ENCODE data around the gene INO80E. TPM values are rescaled to one million over a fixed set of nuclear protein-coding genes. Genes with fewer than 3 reads are reported as not detected.

The INO80E gene
- total RNA-seq, 1 experiment from 2014 or later: 89.8 TPM

DNA sequence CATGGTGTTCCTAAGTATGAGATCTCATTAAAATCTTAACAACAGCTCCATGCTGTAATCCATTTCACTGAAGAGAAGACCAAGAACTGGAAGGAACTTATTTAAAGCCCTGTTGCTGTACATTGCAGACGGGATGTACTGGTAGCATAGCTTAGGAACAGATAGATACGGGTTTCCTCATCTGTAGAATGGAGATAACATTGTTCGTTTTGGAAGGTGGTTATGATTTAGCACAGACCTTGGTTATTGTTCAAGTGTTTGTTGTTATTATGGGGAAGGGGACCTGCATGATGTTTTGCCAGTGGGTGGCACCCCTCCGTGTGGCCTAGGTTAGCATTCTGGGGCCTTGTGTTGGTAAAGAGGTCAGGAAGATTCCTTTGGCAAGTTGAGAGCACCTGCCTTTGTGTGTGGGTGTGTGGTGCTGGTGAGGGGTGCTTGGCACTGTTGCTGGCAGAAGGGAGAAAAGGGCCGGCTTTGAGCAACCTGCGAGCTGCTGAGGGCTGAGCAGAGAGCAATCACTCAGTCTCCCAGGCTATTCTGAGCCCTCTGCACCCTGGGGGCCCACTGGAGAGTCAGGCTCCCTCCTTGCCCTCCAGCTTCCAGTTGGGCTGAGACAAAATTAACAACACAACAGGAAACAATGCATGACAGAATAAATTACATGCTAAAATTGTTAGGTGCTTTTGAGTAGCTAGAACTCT, 20.1 kb upstream of the INO80E start (continued):
- TF ChIP-seq, protein P1, sequence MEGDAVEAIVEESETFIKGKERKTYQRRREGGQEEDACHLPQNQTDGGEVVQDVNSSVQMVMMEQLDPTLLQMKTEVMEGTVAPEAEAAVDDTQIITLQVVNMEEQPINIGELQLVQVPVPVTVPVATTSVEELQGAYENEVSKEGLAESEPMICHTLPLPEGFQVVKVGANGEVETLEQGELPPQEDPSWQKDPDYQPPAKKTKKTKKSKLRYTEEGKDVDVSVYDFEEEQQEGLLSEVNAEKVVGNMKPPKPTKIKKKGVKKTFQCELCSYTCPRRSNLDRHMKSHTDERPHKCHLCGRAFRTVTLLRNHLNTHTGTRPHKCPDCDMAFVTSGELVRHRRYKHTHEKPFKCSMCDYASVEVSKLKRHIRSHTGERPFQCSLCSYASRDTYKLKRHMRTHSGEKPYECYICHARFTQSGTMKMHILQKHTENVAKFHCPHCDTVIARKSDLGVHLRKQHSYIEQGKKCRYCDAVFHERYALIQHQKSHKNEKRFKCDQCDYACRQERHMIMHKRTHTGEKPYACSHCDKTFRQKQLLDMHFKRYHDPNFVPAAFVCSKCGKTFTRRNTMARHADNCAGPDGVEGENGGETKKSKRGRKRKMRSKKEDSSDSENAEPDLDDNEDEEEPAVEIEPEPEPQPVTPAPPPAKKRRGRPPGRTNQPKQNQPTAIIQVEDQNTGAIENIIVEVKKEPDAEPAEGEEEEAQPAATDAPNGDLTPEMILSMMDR (IDR thresholded peaks at IDR 0.05 in 2 of 3, conservative IDR thresholded peaks at IDR 0.05 in 1 of 3; ENCODE audit: borderline replicate concordance in 1 of 3, insufficient read depth in 1 of 3, low read depth in 2 of 3, low read length in 2 of 3): no peak
- TF ChIP-seq ZFX (IDR thresholded peaks at IDR 0.05) (no peak), SIN3A (IDR thresholded peaks at IDR 0.05; ENCODE audit: low read depth) (no peak), EGR1 (IDR thresholded peaks at IDR 0.05; ENCODE audit: low read depth) (no peak)

DNA sequence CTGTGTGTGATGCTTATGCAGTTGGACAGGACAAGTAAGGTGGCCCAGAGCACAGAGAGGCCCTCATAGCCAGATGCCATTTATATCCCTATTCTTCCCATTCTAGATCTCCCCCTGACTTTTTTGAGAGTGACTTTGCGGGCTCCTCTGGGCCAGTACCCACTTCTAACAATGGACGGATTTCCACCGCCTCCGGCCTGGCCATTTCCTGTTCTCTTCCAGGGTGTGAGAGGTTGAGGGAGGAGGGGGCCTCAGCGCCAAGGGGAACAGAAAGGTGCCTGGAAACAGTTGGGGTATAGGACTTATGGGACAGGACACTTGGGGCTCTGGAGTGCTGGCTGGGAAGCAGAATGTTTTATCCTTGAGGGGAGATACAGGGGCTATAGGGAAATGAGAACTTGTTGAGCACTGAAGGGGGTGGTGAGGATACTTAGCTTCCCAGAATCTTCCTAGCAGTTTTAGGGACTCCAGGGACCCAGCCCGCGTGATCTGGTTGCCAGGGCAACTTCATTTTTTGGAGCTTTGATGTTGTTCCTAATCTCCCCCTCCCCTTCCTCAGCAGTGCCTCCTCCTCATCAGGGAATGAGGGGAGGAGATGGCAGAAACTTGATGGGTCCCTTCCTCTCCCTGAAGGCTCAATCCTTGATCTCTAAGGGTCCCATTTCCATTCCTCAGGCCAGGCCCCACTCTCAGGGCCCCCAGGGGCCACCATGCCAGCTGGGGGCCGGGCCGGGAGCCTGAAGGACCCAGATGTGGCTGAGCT, 18.8 kb upstream of the INO80E start:
- ChIA-PET CTCF (no interaction called here), POLR2A (interaction anchor here (0.9 kb wide), 1 partner anchor 18 kb away, joined by 3 read pairs; the partner anchor contains the start of gene HIRIP3), RAD21 (ENCODE audit: low non-redundant PET in 1 of 2, low total read pairs in 2 of 2, uncharacterized antibody in 2 of 2, unreplicated experiment in 2 of 2) (no interaction called here)
- no peaks in the 10 kb centered on the region for H4K20me1 ChIP-seq (ENCODE audit: insufficient read depth)
- H3K4me3 ChIP-seq (replicated peaks in 1 of 2; ENCODE audit: low read depth in 1 of 2, low read length in 2 of 2): no peak overlapping the region
- no peak overlapping the region for H3K27ac ChIP-seq (ENCODE audit: low read depth, low read length)
- intact Hi-C loops (cut with micrococcal nuclease): no loop called here
- no TSS peak for BruUV-seq (replicated peaks)
- DNase-seq (ENCODE audit: low read depth, low spot score): no peak
- no peak overlapping the region for H2AFZ ChIP-seq (ENCODE audit: low read depth, low read length, poor library complexity, severe bottlenecking)
- H3K9ac ChIP-seq (ENCODE audit: low read length): no peak overlapping the region
- no peaks in the 10 kb centered on the region for H3K27me3 ChIP-seq (ENCODE audit: insufficient read depth, low read length)
- no peak for ATAC-seq
- no peaks in the 10 kb centered on the region for H3K9me2 ChIP-seq (ENCODE audit: insufficient read depth)
- H3K4me1 ChIP-seq (ENCODE audit: control insufficient read depth in 1 of 2, insufficient read depth in 2 of 2, low read length in 2 of 2): peaks cover 8 to 26% of the 10 kb centered on the region in 2 experiments
- peaks cover 67% of the 10 kb centered on the region for H3K79me2 ChIP-seq (ENCODE audit: insufficient read depth, low read length)
- H3K9me3 ChIP-seq (ENCODE audit: control insufficient read depth in 1 of 2, insufficient read depth in 1 of 2, low read depth in 1 of 2, low read length in 2 of 2): no peaks in the 10 kb centered on the region; a peak in 1 of 4 replicates
- H3K36me3 ChIP-seq (ENCODE audit: control insufficient read depth in 1 of 2, insufficient read depth in 2 of 2, low read length in 2 of 2): peaks cover 40 to 44% of the 10 kb centered on the region in 2 experiments
- H3K4me2 ChIP-seq (ENCODE audit: low read length): no peak overlapping the region
- TF ChIP-seq, protein P2, sequence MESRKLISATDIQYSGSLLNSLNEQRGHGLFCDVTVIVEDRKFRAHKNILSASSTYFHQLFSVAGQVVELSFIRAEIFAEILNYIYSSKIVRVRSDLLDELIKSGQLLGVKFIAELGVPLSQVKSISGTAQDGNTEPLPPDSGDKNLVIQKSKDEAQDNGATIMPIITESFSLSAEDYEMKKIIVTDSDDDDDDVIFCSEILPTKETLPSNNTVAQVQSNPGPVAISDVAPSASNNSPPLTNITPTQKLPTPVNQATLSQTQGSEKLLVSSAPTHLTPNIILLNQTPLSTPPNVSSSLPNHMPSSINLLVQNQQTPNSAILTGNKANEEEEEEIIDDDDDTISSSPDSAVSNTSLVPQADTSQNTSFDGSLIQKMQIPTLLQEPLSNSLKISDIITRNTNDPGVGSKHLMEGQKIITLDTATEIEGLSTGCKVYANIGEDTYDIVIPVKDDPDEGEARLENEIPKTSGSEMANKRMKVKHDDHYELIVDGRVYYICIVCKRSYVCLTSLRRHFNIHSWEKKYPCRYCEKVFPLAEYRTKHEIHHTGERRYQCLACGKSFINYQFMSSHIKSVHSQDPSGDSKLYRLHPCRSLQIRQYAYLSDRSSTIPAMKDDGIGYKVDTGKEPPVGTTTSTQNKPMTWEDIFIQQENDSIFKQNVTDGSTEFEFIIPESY (IDR thresholded peaks at IDR 0.05; ENCODE audit: extremely low read depth, insufficient replicate concordance, low read length): no peak
- TF ChIP-seq ZFX (IDR thresholded peaks at IDR 0.05) (no peak), TCF7L2 (IDR thresholded peaks at IDR 0.05; ENCODE audit: borderline replicate concordance, extremely low read depth, insufficient read depth, insufficient read length) (no peak), EZH2 (IDR thresholded peaks at IDR 0.05) (no peak), CEBPB (IDR thresholded peaks at IDR 0.05; ENCODE audit: low read depth) (no peak), SP1 (IDR thresholded peaks at IDR 0.05; ENCODE audit: low read depth) (no peak), FOSL1 (IDR thresholded peaks at IDR 0.05; ENCODE audit: low read depth) (no peak), EZH2phosphoT487 (IDR thresholded peaks at IDR 0.05; ENCODE audit: borderline replicate concordance) (no peak)
- TF ChIP-seq, protein P3, sequence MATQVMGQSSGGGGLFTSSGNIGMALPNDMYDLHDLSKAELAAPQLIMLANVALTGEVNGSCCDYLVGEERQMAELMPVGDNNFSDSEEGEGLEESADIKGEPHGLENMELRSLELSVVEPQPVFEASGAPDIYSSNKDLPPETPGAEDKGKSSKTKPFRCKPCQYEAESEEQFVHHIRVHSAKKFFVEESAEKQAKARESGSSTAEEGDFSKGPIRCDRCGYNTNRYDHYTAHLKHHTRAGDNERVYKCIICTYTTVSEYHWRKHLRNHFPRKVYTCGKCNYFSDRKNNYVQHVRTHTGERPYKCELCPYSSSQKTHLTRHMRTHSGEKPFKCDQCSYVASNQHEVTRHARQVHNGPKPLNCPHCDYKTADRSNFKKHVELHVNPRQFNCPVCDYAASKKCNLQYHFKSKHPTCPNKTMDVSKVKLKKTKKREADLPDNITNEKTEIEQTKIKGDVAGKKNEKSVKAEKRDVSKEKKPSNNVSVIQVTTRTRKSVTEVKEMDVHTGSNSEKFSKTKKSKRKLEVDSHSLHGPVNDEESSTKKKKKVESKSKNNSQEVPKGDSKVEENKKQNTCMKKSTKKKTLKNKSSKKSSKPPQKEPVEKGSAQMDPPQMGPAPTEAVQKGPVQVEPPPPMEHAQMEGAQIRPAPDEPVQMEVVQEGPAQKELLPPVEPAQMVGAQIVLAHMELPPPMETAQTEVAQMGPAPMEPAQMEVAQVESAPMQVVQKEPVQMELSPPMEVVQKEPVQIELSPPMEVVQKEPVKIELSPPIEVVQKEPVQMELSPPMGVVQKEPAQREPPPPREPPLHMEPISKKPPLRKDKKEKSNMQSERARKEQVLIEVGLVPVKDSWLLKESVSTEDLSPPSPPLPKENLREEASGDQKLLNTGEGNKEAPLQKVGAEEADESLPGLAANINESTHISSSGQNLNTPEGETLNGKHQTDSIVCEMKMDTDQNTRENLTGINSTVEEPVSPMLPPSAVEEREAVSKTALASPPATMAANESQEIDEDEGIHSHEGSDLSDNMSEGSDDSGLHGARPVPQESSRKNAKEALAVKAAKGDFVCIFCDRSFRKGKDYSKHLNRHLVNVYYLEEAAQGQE (IDR thresholded peaks at IDR 0.05; ENCODE audit: low read depth): no peak

Data from HCT116 (cell line).